ENCODE measurements around the gene CD248. TPM values are rescaled to one million over a fixed set of nuclear protein-coding genes. Genes with fewer than 3 reads are reported as not detected.

The CD248 gene
- total and polyA plus RNA-seq, 12 donors: 5.3 to 44.4 (median 10.0) TPM

- intact Hi-C loops (cut with DNase I): no loop called here
Observed at GRCh38 chr11:66338276-66339161, 21.7 kb upstream of the CD248 start.

GRCh38 chr11:66337103-66337899 lies 20.5 kb upstream of the CD248 start:
- 69 to 73% methylated on average over 18 of the region's 18 CpGs for WGBS, 2 donors
- ATAC-seq (peak in 2 of 8 donors; percentile 1 to 9), DNase-seq (no peak)
- Histone ChIP-seq H3K4me3 (no peak overlapping the region), H3K36me3 (peaks cover 2 to 79% (median 31%) of the 10 kb centered on the region in 9 donors), H3K4me1 (peaks cover 14 to 31% (median 24%) of the 10 kb centered on the region in 9 donors), H3K27me3 (no peaks in the 10 kb centered on the region), H3K27ac (peak overlapping the region in 6 of 10 donors; percentile 76 to 88 (median 82)), H3K9me3 (no peaks in the 10 kb centered on the region)
- intact Hi-C loops (cut with DNase I): no loop called here
- no peak for TF ChIP-seq CTCF (IDR thresholded peaks at IDR 0.05)

More at GRCh38 chr11:66338276-66339161, 21.7 kb upstream of the CD248 start:
- TF ChIP-seq CTCF (IDR thresholded peaks at IDR 0.05): no peak
- no peaks in the 10 kb centered on the region for H3K9me3 ChIP-seq
- H3K27me3 ChIP-seq: no peaks in the 10 kb centered on the region
- H3K27ac ChIP-seq: no peak overlapping the region
- ATAC-seq: no peak
- H3K4me1 ChIP-seq: peaks cover 14 to 35% (median 30%) of the 10 kb centered on the region in 9 donors
- no peak overlapping the region for H3K4me3 ChIP-seq
- no peak for DNase-seq
- 85% methylated on average over 17 of the region's 17 CpGs for WGBS, 2 donors
- H3K36me3 ChIP-seq: peaks cover 2 to 73% (median 31%) of the 10 kb centered on the region in 9 donors

- Histone ChIP-seq H3K4me3 (peak within 1 kb of the TSS; percentile 48 to 72 (median 66)), H3K27me3 (no peaks in the 10 kb centered on the region), H3K36me3 (peaks cover 2 to 76% (median 27%) of the 10 kb centered on the region in 9 donors), H3K4me1 (peaks cover 14 to 31% (median 24%) of the 10 kb centered on the region in 9 donors), H3K27ac (peak within 1 kb of the TSS in 9 of 10 donors; percentile 71 to 88 (median 82)), H3K9me3 (no peaks in the 10 kb centered on the region)
- WGBS, 2 donors: 13 to 23% methylated on average over 22 of the region's 22 CpGs
- TF ChIP-seq CTCF (IDR thresholded peaks at IDR 0.05): peak in 7 of 9 donors; percentile 32 to 62 (median 54)
- intact Hi-C loops (cut with DNase I): no loop called here
- peak; percentile 61 to 93 (median 80) for ATAC-seq
- DNase-seq: peak; percentile 57 to 66
Observed at GRCh38 chr11:66336234-66337102, 19.6 kb upstream of the CD248 start, which contains the start of gene RIN1. Gene RIN1 (minus strand): TSS chr11:66336434. CDS start chr11:66336402, 32 bp downstream.
